GM15510 (cell line): ENCODE results near the gene RPL31.

ENCODE experiments used
- POLR2A ChIP-seq: IDR thresholded peaks from 3 replicates; pipeline ENCODE4 v1.6.1; 2011; ENCODE audit warnings: borderline replicate concordance; ENCODE audit not compliant: insufficient read length; ENCODE audit errors: extremely low read depth

Gene RPL31

DNA sequence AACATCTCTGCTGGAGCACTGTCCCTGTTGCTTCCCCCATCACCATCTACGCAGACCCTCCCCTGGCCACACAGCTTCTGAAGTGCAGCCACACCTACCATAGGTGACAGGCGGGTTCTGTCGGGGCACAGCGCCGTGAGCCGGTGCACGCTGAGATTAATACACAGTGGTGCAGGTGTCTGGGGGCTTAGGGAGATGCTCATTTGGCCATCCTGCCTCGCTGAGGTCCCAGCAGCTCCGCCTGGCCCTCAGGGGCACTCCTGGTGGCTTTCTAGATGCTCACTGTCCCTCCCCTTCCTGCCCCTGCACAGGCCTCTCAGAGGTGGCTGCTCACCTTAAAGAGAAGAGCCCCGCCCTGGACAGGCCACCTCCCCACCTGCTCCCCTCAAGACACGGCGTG is 18.9 kb upstream of the RPL31 start:
- no peak for TF ChIP-seq POLR2A

GRCh38 chr2:100983684-100984310 is 18.3 kb upstream of the RPL31 start:
- no peak for TF ChIP-seq POLR2A

DNA sequence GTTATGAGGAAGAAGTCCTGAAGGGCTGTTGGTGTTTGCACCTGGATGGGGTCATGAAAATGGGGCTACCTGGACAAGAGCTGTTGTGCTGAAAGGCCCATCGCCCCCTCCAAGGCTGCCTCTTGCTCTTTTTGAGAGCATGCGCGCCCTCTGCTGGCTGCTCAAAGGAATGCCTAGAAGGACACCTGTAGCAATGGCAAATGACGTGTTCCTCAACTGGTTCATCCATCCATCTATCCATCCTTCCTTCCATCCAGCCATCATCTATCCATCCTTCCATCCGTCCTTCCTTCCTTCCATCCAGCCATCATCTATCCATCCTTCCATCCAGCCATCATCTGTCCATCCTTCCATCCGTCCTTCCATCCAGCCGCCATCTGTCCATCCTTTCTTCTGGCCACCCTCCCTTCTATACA is 17.2 kb upstream of the RPL31 start:
- TF ChIP-seq POLR2A = no peak

GRCh38 chr2:100986157-100986556 is 15.9 kb upstream of the RPL31 start:
- TF ChIP-seq POLR2A = no peak

GRCh38 chr2:100987536-100987935 is 14.6 kb upstream of the RPL31 start:
- no peak for TF ChIP-seq POLR2A

DNA sequence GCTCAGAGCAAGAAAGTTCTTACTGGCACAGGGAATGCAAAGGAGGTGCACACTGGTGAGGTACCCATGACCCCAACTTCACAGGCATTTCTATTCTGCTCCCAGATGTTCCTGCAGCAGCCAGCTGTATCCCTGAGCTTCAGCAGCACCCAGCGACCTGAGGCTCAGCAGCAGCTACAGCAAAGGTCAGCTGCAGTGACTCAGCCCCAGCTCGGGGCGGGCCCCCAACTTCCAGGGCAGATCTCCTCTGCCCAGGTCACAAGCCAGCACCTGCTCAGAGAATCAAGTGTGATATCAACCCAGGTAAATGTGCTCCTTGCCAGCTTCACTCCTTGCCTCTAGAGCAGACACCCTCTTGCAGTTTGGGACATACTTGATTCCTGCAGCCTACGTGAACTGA is 14.1 kb upstream of the RPL31 start:
- no peak for TF ChIP-seq POLR2A

- no peak for TF ChIP-seq POLR2A
These were observed 13.3 kb upstream of the RPL31 start for GRCh38 chr2:100988630-100989417.

- no peak for TF ChIP-seq POLR2A
These were observed 12.4 kb upstream of the RPL31 start for GRCh38 chr2:100989666-100990065.

GRCh38 chr2:100990166-100990565 is 11.9 kb upstream of the RPL31 start:
- TF ChIP-seq POLR2A = no peak

DNA sequence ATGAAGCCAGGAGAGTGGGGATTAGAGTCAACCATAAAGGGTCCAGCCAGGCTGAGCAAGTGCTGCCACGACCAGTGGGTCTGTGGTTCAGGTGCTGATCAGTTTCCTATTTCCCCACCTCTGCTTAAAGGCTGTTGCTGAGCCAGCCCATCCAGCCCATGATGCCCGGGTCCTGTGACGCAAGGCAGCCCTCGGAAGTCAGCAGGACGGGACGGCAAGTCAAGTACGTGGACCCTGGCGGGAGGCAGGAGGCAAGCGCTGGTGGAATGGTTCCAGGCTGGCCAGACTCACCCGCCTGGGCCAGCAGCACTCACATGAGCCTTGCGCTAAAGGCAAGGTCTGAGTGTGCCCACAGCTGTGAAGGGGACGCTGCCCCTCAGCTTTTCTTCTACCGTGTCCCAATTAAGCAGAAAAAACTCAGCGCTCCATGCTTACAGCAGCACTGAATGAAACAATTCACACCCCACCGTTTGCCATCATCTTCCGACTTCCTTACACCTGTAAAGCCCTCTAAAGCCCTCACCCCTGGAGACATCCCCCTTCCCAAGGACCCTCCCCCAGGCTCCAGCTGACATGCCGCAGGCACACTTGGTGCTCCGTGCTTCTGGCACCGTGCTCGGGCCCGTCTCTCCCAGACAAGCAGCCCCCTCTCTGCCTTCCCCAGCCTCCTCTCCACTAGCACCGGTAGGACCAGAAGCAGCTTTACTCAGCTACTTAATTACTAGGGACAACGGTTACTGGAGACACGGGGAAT is 11.3 kb upstream of the RPL31 start:
- TF ChIP-seq POLR2A = no peak

DNA sequence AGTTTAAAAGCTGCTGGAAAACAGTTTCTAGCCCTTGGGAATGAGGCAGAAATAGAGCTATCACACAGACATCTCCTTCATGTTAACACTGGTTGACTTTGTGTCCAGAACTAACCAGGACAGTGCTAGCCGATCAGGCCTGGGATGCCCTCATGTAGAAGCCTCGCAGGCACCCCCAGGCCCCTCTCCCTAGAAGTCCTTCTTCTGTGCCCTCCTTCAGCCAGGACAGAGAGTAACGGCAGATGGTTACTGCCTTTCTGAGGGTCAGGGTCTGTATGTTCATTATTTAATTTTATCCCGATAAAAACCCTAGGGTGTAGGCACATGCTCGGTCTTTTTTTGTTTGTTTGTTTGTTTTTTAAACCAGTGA is 10.7 kb upstream of the RPL31 start:
- TF ChIP-seq POLR2A = no peak

DNA sequence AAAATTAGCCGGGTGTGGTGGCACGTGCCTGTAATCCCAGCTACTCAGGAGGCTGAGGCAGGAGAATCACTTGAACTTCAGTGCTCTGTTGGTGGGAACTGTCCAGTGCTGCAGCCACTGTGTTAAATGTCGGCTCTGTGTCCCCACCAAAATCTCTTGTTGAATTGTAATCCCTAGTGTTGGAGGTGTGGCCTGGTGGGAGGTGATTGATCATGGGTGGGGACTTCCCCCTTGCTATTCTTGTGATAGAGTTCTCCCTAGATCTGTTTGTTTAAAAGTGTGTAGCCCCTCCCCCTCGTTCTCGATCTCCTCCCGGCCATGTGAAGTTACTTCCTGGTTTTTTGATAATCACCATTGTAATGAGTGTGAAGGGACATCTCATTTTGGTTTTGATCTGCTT is 9.8 kb upstream of the RPL31 start:
- no peak for TF ChIP-seq POLR2A

- TF ChIP-seq POLR2A = no peak
These were observed 8.8 kb upstream of the RPL31 start for GRCh38 chr2:100993294-100993693.

DNA sequence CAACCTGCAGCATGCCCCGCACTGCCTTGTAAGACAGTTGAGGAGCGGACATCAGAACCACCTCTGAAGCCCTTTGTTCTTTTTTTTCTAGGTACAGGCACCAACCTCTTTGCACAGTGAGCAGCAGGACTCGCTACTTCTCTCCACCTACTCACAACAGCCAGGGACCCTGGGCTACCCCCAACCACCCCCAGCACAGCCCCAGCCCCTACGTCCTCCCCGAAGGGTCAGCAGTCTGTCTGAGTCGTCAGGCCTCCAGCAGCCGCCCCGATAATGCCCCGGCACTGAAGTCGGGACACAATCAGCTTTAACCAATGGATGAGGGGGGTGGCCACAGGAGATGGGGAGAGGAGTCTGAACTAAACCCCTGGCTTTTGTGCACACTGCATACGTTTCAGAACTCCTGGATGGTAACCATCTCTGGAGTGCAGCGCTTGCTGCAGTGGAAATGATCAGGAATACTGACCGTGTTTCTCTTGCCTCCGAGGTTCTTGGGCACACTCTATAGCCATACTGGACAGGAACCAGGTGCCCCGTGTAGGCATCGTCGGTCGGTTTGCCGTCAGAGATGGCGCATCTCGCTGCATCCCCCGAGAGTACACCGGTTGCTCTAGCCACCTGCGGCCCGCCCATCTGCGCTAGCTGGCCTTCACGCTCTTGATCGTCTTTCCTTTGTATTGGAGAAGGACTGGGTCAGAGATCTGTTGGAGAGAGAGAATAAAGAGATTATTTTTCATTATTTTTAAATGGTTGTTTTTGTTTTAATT is 6.6 kb upstream of the RPL31 start:
- no peak for TF ChIP-seq POLR2A

DNA sequence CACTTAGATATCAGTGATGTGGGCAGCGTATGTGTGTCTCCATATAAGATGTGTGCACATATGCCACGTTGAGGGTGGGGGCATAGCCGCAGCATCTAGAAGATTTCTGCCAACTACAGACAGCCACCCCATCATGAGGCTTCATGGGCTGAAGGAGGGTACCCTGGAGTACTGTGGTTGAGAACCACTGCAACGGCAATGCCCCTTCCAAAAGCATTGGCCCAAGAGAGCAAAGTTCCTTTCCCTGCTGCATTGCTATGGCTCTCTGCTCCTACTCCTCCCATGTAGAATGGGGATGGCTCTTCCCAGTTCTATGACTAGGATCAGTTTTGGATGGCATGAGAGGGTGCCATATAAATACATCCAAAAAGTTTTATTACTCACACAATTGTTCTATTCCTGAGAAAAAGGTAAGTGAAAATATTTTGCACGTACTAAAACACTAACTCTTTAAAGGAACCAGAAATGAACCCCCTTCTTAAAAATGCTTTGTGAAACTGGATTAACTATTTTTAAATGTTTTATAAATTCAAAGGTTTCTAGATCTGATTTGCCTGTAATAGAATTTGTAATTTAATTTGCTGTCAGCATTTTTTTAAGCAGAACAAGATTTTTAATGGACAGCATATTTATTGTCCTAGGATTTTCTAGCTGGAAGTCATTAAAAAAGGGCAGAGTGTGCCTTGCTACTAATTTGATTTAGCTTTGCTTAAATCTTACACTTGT is 4.4 kb upstream of the RPL31 start:
- no peak for TF ChIP-seq POLR2A

- TF ChIP-seq POLR2A = no peak
These were observed 3.9 kb upstream of the RPL31 start for GRCh38 chr2:100998235-100998573.
